Measurements from ENCODE around the gene ARHGEF11. TPM values are rescaled to one million over a fixed set of nuclear protein-coding genes. Genes with fewer than 3 reads are reported as not detected.

ARHGEF11 gene
- total RNA-seq, 1 donor from 2014 or later, result 41.1 TPM

DNA sequence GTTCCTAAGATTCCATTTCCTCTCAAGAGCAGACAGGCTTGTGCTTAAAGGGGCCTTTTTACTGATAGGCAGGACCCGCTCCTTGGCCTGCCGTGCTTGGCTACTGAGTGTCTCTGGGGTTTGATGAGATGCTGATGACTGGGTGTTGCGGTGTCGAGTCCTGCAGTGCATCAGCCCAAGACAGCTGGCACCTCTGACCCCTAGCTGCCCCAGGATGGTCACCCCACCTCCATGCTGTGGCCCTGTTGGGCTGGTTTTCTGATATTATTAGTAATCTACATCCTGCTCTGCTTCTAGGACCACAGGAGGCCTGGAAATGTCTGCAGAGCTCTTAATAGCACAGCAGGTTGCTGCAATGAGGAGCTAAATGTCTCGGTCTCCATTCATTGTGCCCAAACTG lies 96.4 kb downstream of the ARHGEF11 start:
- Histone ChIP-seq H3K9me3 (no peaks in the 10 kb centered on the region), H3K4me1 (no peaks in the 10 kb centered on the region), H3K27ac (no peak overlapping the region), H3K27me3 (no peaks in the 10 kb centered on the region), H3K4me3 (no peak overlapping the region), H3K36me3 (peaks cover 93% of the 10 kb centered on the region)
- no peak for DNase-seq
- ATAC-seq, result no peak
- TF ChIP-seq, protein P1, sequence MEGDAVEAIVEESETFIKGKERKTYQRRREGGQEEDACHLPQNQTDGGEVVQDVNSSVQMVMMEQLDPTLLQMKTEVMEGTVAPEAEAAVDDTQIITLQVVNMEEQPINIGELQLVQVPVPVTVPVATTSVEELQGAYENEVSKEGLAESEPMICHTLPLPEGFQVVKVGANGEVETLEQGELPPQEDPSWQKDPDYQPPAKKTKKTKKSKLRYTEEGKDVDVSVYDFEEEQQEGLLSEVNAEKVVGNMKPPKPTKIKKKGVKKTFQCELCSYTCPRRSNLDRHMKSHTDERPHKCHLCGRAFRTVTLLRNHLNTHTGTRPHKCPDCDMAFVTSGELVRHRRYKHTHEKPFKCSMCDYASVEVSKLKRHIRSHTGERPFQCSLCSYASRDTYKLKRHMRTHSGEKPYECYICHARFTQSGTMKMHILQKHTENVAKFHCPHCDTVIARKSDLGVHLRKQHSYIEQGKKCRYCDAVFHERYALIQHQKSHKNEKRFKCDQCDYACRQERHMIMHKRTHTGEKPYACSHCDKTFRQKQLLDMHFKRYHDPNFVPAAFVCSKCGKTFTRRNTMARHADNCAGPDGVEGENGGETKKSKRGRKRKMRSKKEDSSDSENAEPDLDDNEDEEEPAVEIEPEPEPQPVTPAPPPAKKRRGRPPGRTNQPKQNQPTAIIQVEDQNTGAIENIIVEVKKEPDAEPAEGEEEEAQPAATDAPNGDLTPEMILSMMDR (IDR thresholded peaks at IDR 0.05), result no peak
- intact Hi-C loops (cut with DNase I), result no loop called here

DNA sequence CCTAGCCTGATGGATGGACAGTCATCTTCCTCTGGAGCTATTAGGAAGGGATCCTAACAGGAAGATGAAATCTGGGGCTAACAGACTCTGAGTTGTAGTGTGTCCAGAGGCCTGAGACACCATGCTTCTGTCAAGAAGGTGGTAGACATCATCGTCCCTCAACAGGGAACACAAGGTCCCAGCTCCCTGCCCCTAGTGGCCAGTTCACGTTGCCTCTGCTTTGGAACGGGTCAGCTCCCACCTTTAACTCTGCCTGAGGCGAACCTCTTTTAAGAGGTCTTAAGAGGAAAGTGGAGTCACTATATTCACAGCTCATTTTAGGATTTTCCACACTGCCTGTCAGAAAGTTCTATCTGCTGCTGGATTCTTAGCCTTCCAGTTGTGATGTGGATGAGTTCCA lies 96.8 kb downstream of the ARHGEF11 start:
- peaks cover 97% of the 10 kb centered on the region for H3K36me3 ChIP-seq
- DNase-seq (no peak), ATAC-seq (no peak)
- TF ChIP-seq, protein P1 (IDR thresholded peaks at IDR 0.05), result no peak
- H3K27ac ChIP-seq, result no peak overlapping the region
- H3K4me1 ChIP-seq, result no peaks in the 10 kb centered on the region
- no peak overlapping the region for H3K4me3 ChIP-seq
- intact Hi-C loops (cut with DNase I), result no loop called here
- H3K9me3 ChIP-seq, result no peaks in the 10 kb centered on the region
- H3K27me3 ChIP-seq, result no peaks in the 10 kb centered on the region

DNA sequence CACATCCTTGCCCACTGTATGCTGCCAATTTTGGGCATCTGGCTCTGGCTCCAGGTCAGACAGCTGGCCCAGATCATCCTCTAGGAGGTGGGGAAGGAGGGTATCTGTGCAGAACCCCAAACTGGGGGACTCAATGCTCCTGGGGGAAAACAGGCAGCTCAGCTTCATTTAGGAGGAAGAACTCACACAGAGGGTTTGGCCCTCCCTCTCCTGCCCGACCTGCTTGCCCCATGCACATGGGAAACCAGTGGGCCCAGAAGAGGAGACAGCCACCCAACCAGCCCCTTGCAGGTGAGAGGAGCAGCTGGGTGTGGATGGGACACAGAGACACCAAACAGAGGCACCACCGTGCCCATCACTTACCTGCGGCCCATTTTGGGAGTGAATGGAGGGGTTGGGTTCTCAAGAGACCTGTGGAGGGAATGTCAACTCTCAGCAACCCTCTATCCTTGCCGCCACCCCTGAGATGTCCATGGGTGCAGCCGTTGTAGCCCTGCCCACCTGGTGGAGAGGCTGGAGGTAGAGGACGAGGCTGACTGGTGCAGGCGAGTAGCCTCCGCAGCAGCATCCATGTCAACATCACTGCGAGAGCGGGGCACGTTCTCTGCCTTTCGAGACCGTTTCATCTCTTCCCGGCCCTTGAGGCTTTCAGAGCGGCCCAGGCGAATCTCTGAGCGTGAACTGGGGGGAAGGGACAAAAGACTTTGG lies 97.6 kb downstream of the ARHGEF11 start:
- Histone ChIP-seq H3K36me3 (peaks cover 99% of the 10 kb centered on the region), H3K27me3 (no peaks in the 10 kb centered on the region), H3K27ac (no peak overlapping the region), H3K4me1 (no peaks in the 10 kb centered on the region), H3K4me3 (no peak overlapping the region), H3K9me3 (no peaks in the 10 kb centered on the region)
- DNase-seq (no peak), ATAC-seq (no peak)
- intact Hi-C loops (cut with DNase I), result no loop called here
- TF ChIP-seq, protein P1 (IDR thresholded peaks at IDR 0.05), result no peak

DNA sequence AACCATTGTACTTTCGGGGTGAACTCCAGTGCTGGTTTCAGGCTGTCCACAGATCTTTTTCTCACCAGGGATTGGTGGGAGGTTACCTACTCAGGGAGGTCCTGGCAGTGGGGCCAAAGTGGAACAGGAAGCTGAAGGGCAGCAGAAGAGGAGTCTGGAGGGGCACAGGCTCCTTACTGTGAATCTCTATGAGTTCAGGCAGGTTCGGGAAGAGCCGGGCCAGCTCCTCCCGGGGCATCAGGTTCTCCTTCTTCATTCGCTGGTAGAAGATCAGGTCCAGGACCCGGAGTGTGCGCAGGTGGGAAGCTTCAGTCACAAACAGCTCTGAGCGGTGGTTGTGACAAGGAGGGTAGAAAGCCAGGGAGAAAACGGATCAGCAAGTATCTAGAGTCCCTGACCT lies 98.4 kb downstream of the ARHGEF11 start:
- TF ChIP-seq, protein P1 (IDR thresholded peaks at IDR 0.05), result no peak
- H3K4me3 ChIP-seq, result no peak overlapping the region
- no peak for ATAC-seq
- no peaks in the 10 kb centered on the region for H3K27me3 ChIP-seq
- intact Hi-C loops (cut with DNase I), result no loop called here
- H3K36me3 ChIP-seq, result peaks cover 98% of the 10 kb centered on the region
- no peaks in the 10 kb centered on the region for H3K4me1 ChIP-seq
- no peak overlapping the region for H3K27ac ChIP-seq
- no peaks in the 10 kb centered on the region for H3K9me3 ChIP-seq
- DNase-seq, result no peak

DNA sequence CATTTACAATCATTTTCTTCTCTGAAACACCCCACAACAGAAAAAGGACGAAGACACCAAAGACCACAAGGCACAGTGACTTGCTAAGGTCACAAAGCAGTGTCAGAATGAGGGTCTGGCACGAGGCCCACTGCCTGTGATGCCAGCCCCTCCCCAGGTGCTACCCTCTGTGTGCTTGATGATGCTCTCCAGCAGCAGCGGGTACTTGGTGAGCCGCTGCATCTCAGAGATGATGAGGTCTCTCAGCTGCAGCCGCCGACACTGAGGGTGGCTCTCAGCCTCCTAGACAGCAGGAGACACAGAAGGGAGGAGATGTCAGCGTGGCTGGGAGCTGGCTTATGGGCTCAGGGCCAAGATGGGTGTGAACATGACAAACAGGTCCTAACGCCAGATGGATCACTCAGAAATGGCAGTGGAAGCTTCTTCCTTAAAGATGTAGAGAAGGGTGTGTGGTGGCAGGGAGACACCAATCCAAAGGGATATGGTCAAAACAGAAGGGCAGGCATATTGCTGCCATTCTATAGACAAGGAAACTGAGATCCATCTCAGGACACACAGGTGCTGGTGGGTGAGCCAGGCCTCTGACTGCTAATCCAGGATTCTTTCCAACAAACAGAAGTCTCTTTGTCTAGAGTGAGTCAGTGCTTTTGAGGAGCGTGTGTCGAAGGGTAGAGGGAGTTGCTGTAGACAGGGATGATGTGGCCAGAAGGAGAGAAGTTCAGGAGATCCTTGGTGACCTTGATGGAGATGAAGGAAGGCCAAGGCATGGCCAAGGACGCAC lies 99.5 kb downstream of the ARHGEF11 start:
- no peaks in the 10 kb centered on the region for H3K9me3 ChIP-seq
- H3K27ac ChIP-seq, result no peak overlapping the region
- no peak overlapping the region for H3K4me3 ChIP-seq
- TF ChIP-seq, protein P1 (IDR thresholded peaks at IDR 0.05), result no peak
- DNase-seq (no peak), ATAC-seq (no peak)
- intact Hi-C loops (cut with DNase I), result no loop called here
- H3K4me1 ChIP-seq, result no peaks in the 10 kb centered on the region
- peaks cover 99% of the 10 kb centered on the region for H3K36me3 ChIP-seq
- H3K27me3 ChIP-seq, result no peaks in the 10 kb centered on the region

Data from upper lobe of right lung (tissue), 1 donor.